ENCODE measurements around the gene EXOC7.

EXOC7 gene

GRCh38 chr17:76103274-76104139 lies at the start of gene EXOC7:
EXOC7 (minus strand) TSS chr17:76103787; CDS start chr17:76103692, 95 bp downstream.
- no peak for TF ChIP-seq Cebpa-rat (IDR thresholded peaks at IDR 0.05)
- Histone ChIP-seq H3K4me3 (peak within 1 kb of the TSS; percentile 71 to 82 (median 74)), H3K4me2 (peak within 1 kb of the TSS; percentile 88 to 97 (median 91)), H3K9ac (peak within 1 kb of the TSS; percentile 75 to 89 (median 86)), H4K20me1 (no peaks in the 10 kb centered on the region), H3K27me3 (no peaks in the 10 kb centered on the region), H3K27ac (peak within 1 kb of the TSS; percentile 69 to 89 (median 82)), H3K9me3 (replicated peaks in 1 of 11) (no peaks in the 10 kb centered on the region), H3K36me3 (peaks cover 33 to 41% (median 37%) of the 10 kb centered on the region in 11 experiments), H3K4me1 (peaks cover 29 to 51% (median 43%) of the 10 kb centered on the region in 10 experiments)

DNA sequence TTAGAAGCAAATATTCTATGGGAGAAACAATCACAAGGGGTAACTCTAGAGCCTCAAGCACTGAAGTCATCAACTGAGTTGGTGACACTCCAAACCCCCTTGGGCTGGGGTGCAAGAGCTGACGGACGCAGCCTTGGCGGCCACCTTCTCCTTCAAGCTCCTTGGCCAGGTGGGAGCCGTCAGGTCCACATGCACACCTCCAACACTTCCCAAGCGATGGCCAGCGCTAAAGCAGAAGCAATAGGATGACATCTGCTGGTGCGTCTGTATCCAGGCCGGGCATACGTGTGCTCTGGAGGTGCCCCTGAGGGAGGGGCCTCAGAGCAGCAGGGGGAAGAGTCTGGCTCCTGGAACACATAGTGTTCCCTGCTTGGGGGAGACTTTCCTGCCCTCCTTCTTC lies 49.6 kb upstream of the EXOC7 start:
- Histone ChIP-seq H3K4me2 (no peak overlapping the region), H3K4me3 (no peak overlapping the region), H3K4me1 (peaks cover 0 to 25% (median 8%) of the 10 kb centered on the region in 10 experiments; a peak in 9 of 20 replicates)

DNA sequence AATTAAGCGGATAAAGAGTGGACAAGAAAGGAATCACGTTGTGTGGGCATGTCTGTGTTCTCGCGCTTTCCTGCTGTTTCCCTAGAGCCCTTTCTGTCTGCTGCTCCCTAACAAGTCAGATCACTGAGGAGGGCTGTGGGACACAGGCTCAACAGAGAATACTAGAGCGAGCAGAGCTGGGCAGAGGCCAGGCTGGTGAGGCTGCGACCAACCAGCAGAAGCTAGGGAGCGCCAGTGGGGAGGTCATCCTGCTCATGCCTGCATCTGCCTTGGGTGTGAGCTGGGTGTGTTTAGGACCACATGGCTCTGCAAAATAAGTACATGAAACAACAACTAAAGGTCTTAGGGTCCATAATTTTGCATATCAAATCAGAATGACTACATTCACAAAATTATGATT lies 49.0 kb upstream of the EXOC7 start:
- Histone ChIP-seq H3K27ac (no peak overlapping the region), H3K9ac (no peak overlapping the region), H4K20me1 (no peaks in the 10 kb centered on the region), H3K36me3 (no peaks in the 10 kb centered on the region), H3K27me3 (no peaks in the 10 kb centered on the region), H3K4me2 (no peak overlapping the region), H3K9me3 (replicated peaks in 1 of 11) (no peaks in the 10 kb centered on the region), H3K4me1 (peaks cover 0 to 29% (median 12%) of the 10 kb centered on the region in 10 experiments; a peak in 14 of 20 replicates), H3K4me3 (no peak overlapping the region)
- TF ChIP-seq Cebpa-rat (IDR thresholded peaks at IDR 0.05): no peak

More for the DNA sequence above, 49.6 kb upstream of the EXOC7 start:
- no peak overlapping the region for H3K9ac ChIP-seq
- no peaks in the 10 kb centered on the region for H3K27me3 ChIP-seq
- H3K36me3 ChIP-seq: no peaks in the 10 kb centered on the region
- TF ChIP-seq Cebpa-rat (IDR thresholded peaks at IDR 0.05): no peak
- no peaks in the 10 kb centered on the region for H4K20me1 ChIP-seq
- no peaks in the 10 kb centered on the region for H3K9me3 ChIP-seq (replicated peaks in 1 of 11)
- no peak overlapping the region for H3K27ac ChIP-seq

GRCh38 chr17:76151896-76152454 lies 48.4 kb upstream of the EXOC7 start:
- H3K4me2 ChIP-seq: no peak overlapping the region
- H3K4me3 ChIP-seq: no peak overlapping the region
- H3K27me3 ChIP-seq: no peaks in the 10 kb centered on the region
- no peak overlapping the region for H3K9ac ChIP-seq
- H3K36me3 ChIP-seq: no peaks in the 10 kb centered on the region
- H3K9me3 ChIP-seq (replicated peaks in 1 of 11): no peaks in the 10 kb centered on the region
- H3K27ac ChIP-seq: no peak overlapping the region
- H4K20me1 ChIP-seq: no peaks in the 10 kb centered on the region
- H3K4me1 ChIP-seq: peaks cover 0 to 35% (median 18%) of the 10 kb centered on the region in 10 experiments; a peak in 14 of 20 replicates
- TF ChIP-seq Cebpa-rat (IDR thresholded peaks at IDR 0.05): no peak

GRCh38 chr17:76150712-76151622 lies 47.4 kb upstream of the EXOC7 start:
- Histone ChIP-seq H3K4me2 (0 out of 22 replicates have a peak overlapping the region, but pooled peaks of 1 of the 11 experiments have one; percentile 6), H3K27me3 (no peaks in the 10 kb centered on the region), H3K9me3 (replicated peaks in 1 of 11) (no peaks in the 10 kb centered on the region), H4K20me1 (no peaks in the 10 kb centered on the region), H3K36me3 (no peaks in the 10 kb centered on the region), H3K27ac (no peak overlapping the region), H3K9ac (no peak overlapping the region; a peak in 1 of 22 replicates), H3K4me1 (peaks cover 9 to 45% (median 28%) of the 10 kb centered on the region in 10 experiments), H3K4me3 (no peak overlapping the region)
- TF ChIP-seq Cebpa-rat (IDR thresholded peaks at IDR 0.05): no peak

DNA sequence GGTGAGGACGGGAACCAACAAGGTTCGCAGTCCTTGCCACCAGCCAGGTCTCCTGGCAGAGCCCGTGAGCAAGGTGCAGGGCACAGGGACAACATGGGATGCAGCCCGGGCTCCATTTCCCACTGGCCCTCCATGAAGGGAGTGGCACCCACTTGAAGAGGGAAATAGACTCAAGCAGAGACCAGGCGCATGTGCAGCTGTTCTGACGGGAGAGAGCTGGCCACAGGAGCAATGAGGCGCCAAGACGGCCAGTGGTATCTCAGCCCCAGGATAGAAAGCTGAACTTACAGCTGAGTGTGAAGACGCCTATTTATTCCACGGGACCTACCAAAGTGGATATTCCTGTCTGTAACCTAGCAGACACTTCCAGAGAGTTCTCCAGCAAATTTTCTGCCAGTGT lies 45.6 kb upstream of the EXOC7 start:
- Histone ChIP-seq H3K36me3 (no peaks in the 10 kb centered on the region), H3K4me1 (peaks cover 26 to 63% (median 45%) of the 10 kb centered on the region in 10 experiments)

GRCh38 chr17:76148015-76148326 lies 44.4 kb upstream of the EXOC7 start:
- TF ChIP-seq Cebpa-rat (IDR thresholded peaks at IDR 0.05): no peak
- Histone ChIP-seq H3K27me3 (no peaks in the 10 kb centered on the region), H3K9me3 (replicated peaks in 1 of 11) (no peaks in the 10 kb centered on the region), H3K9ac (no peak overlapping the region), H3K4me2 (peak overlapping the region in 1 of 11 experiments; percentile 16; a peak in 1 of 22 replicates), H4K20me1 (no peaks in the 10 kb centered on the region), H3K27ac (no peak overlapping the region), H3K36me3 (no peaks in the 10 kb centered on the region), H3K4me3 (no peak overlapping the region), H3K4me1 (peaks cover 39 to 75% (median 56%) of the 10 kb centered on the region in 10 experiments)

More for the DNA sequence above, 45.6 kb upstream of the EXOC7 start:
- H3K9ac ChIP-seq: no peak overlapping the region
- H3K27ac ChIP-seq: no peak overlapping the region
- H3K4me2 ChIP-seq: peak overlapping the region in 4 of 11 experiments; percentile 6 to 19 (median 14); a peak in 5 of 22 replicates
- no peak overlapping the region for H3K4me3 ChIP-seq
- no peaks in the 10 kb centered on the region for H4K20me1 ChIP-seq
- no peaks in the 10 kb centered on the region for H3K27me3 ChIP-seq
- no peaks in the 10 kb centered on the region for H3K9me3 ChIP-seq (replicated peaks in 1 of 11)
- TF ChIP-seq Cebpa-rat (IDR thresholded peaks at IDR 0.05): no peak

DNA sequence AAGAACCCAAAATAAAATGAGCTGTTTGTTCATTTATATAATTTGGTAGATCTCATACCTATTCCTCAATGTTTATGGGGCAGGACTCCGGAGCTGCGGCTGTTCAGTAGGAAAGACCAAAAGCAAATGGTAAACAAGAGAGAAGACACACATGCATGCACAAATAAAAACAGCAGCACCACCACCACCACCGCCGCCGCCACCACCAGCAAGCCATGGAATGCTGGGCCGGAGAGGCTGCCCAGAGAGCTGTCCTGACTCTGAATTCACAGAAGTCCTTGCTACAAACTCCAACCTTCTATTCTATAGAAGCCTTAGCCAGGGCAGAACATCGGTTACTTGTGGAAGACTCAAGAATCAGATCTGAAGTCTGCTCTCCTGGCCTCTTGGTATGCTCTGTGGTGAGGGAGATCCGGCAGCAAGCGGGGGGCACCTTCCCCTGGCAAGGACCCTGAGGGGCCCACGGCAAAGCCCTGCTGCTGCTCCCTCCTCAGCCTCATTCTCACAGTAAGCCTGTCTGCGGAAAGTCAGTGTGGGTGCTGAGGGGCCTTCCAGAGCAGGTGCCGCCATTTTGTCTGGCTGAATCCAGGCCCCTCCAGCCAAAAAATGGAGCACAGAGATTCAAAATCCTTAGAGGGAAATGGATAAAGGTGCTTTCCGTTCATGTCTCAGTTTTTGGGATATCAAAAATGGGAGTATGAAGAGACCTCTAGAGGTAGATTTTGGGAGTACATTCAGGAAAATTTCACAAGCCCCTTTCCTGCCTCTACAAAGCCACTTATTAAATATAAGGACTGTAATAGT lies 43.8 kb upstream of the EXOC7 start:
- H3K27me3 ChIP-seq: peaks cover 0 to 5% (median 0%) of the 10 kb centered on the region in 11 experiments; a peak in 1 of 22 replicates
- no peak for TF ChIP-seq Cebpa-rat (IDR thresholded peaks at IDR 0.05)
- H4K20me1 ChIP-seq: no peaks in the 10 kb centered on the region
- no peaks in the 10 kb centered on the region for H3K9me3 ChIP-seq (replicated peaks in 1 of 11)
- H3K27ac ChIP-seq: no peak overlapping the region
- peaks cover 44 to 81% (median 61%) of the 10 kb centered on the region in 10 experiments for H3K4me1 ChIP-seq
- no peak overlapping the region for H3K4me3 ChIP-seq
- peak overlapping the region in 6 of 11 experiments; percentile 16 to 99 (median 98); a peak in 11 of 22 replicates for H3K4me2 ChIP-seq
- H3K36me3 ChIP-seq: no peaks in the 10 kb centered on the region
- H3K9ac ChIP-seq: no peak overlapping the region

Data from BLaER1 treated with 17β-estradiol and CSF1 and Interleukin-3, amounts not matched to agents 10 nM and 100 nM (cell line).